ENCODE data around the gene CAPZA1.
A peak's percentile ranks its signal among the peaks of the same experiment; 100 is the strongest.
"Not testable (repeated sequence)": the region's sequence is repeated elsewhere in the genome, so short reads cannot be mapped to it uniquely, and the experiment has no call there.

CAPZA1 gene

GRCh38 chr1:112619518-112620376, at the start of gene CAPZA1:
Gene CAPZA1, plus strand, starts transcription at chr1:112619832. Its CDS starts 13 bp downstream, at chr1:112619845.
- peak; percentile 55 to 82 for DNase-seq

DNA sequence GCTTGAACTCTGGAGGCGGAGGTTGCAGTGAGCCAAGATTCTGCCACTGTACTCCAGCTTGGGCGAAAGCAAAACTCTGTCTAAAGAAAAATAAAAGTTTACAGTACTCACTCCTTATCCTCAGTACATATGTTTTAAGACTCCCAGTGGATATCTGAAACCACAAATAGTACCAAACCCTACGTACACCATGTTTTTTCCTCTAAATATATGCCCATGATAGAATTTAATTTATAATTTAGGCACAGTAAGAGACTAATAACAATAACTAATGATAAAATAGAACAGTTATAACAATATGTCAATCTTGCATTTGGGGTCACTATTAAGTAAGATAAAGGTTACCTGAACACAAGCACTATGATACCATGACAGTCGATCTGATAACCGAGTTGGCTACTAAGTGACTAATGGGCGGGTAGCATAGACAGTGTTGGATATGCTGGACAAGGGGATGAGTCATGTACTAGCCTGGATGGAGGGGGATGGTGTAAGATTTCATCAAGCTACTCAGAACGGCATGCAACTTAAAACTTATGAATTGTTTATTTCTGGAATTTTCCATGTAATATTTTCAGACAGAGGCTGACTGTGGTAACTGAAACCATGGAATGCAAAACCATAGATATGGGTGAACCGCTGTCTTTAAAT, 44.4 kb upstream of the CAPZA1 start:
- peak; percentile 6 to 45 for DNase-seq

- no peak for DNase-seq
Measured at GRCh38 chr1:112576240-112576639, 43.4 kb upstream of the CAPZA1 start.

DNA sequence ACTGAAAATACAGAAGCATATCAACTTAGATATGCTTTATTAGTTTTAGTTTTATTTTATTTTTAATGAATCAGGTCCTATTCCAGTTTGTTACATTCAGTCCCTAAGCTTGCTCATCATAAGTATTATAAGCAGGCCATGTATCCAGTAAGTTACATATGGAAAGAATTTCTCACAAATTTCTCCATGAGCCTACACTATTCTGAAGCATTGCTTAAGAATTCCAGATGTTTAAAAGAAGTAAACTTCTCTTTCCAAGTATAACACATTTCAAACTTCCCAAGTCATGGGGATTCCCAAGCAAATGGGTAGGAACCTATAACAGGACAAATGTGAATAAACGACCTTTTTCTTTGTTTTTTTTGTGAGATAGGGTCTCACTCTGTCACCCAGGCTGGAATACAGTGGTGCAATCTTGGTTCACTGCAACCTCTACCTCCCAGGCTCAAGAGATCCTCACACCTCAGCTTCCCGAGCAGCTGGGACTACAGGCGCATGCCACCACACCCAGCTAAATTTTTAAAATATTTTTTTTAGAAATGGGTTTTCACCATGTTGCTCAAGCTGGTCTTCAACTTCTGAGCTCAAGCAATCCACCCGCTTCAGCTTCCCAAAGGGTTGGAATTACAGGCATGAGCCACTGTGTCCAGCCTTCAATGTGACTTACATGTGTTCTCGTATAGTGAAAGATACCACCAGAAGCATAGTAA, 39.7 kb upstream of the CAPZA1 start:
- DNase-seq: no peak

- no peak for DNase-seq
Measured at GRCh38 chr1:112581586-112582192, 37.9 kb upstream of the CAPZA1 start.

- DNase-seq: no peak
Measured at GRCh38 chr1:112583366-112583765, 36.3 kb upstream of the CAPZA1 start.

DNA sequence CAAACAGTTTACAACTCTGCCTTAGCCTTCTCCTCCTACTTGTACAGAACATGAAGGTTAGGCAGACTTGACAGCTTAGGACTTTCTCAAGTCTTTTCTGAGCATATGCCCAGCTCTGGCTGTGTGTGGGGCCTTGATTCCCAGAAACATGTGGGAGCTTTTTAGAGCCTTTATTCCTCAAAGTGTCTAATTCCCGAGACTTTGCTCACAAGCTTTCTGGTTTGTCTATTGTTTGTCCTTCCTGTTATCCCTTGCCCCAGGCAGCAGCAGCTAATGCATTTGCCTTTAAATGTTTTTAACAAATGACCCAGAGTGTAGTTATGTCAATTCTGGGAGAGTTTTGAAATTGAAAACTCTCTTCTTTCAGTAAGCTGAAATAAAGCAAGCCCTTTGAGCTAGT, 29.9 kb upstream of the CAPZA1 start:
- no peak for DNase-seq

- DNase-seq: no peak
Measured at GRCh38 chr1:112594208-112594876, 25.3 kb upstream of the CAPZA1 start.

DNA sequence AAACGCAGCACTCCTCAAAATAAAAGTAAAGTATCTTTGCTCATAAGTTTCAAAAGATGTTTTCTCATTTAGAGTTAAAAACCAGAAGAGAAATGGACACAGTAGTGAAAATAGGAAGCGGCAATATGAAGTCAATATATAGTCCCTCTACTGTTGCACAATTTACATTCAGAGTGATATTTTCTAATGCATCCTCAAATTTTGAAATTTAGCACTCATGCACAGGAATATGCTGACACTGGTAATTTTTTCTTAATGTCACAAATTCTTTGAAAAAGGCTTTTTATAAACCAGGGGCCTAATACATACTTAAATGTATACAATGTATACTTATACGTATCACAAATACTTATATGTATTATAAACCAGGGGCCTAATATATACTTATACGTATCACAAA, 20.2 kb upstream of the CAPZA1 start:
- no peak for DNase-seq

GRCh38 chr1:112603012-112603411, 16.6 kb upstream of the CAPZA1 start:
- no peak for DNase-seq

DNA sequence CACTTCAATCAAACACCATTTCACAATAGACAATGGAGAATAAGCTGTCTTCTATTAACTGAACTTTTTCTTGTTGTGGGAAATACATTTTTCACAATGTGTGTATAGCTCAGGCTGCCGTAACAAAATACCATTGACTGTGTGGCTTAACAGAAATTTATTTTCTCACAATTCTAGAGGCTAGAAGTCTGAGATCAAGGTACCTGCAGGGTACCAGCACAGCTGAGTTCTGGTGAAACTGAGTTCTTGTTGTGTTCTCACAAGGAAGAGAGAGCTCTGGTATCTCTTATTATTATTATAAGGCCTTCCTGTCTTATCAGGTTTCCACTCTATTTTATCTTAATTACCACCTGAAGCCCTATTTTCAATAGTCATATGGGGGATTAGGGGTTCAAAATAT, 16.1 kb upstream of the CAPZA1 start:
- no peak for DNase-seq

- no peak for DNase-seq
Measured at GRCh38 chr1:112605633-112606327, 13.9 kb upstream of the CAPZA1 start.

DNA sequence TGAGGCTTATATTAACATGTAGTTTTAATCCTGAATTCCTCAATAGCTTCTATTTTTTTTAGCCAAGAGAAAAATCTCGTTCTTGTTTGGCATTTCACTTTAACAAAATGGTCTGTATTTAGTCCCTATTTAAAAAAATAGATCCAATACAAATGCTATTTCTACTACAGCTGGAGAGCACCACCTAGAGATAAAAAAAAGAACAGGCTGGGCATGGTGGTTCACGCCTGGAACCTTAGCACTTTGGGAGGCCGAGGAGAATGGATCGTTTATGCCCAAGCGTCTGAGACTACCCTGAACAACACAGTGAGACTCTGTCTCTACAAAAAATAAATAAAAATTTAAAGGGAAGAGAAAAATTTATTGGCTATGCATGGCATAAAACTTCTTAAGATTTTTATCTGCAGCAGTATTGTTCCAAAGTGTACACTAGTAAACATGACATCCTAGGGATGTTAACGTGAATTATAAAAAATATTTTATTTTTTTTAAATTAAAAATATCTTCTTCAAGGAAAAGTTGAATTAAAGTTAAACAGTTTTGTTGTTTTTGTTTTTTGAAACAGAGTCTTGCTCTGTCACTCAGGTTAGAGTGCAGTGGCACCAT, 5.1 kb upstream of the CAPZA1 start:
- DNase-seq: peak in 1 of 2 experiments; percentile 33

DNA sequence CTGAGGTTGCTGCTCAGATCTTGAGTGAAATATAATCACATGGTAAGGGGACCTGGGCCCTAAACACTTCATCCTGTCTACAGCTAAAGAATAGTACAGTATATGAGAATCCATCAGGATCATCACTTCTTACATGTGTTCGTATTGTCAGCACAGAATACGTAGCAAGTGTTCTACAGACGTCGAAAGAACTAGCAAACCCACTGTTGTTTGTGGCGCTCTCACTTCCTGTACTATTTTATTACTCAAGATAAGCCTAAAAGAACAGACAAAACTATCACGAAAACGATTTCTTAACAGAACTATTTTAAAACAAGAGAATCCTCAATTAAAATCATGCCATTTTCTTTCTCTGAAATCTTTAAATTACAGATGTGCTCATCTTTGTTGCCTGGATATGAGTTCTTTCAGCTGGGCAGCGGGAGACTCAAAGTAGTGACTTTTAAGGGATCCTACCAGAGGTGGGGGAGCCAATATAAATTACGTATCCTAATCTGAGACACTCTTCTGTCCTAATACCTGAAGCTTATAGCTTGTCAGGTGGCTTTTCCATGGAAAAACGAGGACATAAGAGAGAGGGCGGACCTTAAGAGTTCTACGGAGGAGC, 1.4 kb upstream of the CAPZA1 start:
- DNase-seq: peak; percentile 8 to 32

- DNase-seq: peak in 1 of 2 experiments; percentile 44
Measured at GRCh38 chr1:112618721-112619517, 713 bp upstream of the CAPZA1 start, which contains the start of gene ST7L. Gene ST7L, minus strand, starts transcription at chr1:112619141. Its CDS starts 28 bp downstream, at chr1:112619113.

DNA sequence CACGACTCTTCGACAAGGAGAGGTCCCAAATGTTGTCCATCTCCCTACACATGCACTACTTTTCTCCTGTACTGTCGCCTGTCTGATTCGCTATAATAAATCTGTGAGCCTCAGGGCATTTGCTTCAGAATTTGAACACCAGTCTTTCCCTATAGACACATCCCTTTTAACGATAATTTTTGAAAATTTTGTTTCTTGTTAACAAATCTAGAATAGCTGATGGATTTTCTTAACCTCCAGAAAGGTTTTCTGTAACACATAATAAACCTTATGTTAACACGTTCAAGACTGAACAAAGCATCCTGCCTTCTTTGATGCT, 704 bp downstream of the CAPZA1 start:
- no peak for DNase-seq

- not testable (repeated sequence) for DNase-seq
Measured at GRCh38 chr1:112624493-112624892, 4.9 kb downstream of the CAPZA1 start.

DNA sequence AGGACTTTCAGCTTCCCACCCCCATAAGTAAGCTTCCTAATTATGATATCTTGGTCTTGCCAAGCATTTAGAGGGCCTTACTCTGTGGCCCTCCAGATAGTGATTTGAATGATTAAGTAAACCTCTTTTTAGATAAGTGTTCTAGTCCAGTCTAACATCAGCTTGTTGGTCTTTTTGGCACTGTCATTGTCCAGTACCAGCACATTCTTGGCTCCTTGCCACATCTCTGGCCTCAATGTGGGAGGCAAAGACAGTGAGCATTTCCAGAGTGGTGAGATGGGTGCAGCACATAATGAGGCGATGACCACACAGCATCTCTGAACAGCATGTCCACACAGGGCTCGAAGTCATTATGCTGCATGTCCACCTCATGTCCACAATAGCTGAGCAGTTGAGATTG, 6.1 kb downstream of the CAPZA1 start:
- no peak for DNase-seq

GRCh38 chr1:112626193-112626592, 6.6 kb downstream of the CAPZA1 start:
- no peak for DNase-seq

GRCh38 chr1:112626887-112627286, 7.3 kb downstream of the CAPZA1 start:
- DNase-seq: no peak
